ENCODE data around the gene BTBD16.

BTBD16 gene

DNA sequence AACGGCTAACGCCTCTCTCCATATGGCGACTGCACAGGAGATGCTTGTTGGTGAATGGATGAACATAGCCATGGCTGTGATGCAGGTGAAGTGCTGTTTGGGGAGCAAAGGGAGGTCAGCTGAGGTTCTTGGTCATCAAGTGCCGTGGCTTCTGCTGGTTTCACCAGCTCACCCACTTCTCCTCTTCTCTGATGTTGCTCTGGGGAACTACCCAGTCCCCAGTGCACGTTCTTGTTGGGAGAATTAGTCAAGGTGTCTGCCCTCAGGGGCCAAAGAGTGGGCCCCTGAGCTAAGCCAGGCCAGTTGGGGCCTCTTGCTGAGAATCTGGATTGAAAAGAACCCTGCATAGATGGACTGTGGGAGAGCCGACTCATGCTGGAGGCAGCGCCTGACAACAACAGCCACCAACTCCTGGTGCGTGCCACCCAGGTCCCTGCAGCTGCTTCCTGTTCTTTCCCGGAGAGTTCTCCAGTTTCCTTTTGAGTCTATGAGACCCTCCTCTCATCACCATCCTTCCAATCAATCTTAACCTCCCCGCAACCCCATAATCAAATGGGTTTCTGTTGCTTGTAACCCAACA, 3.0 kb downstream of the BTBD16 start:
- no peak for DNase-seq (ENCODE audit: low read depth)

DNA sequence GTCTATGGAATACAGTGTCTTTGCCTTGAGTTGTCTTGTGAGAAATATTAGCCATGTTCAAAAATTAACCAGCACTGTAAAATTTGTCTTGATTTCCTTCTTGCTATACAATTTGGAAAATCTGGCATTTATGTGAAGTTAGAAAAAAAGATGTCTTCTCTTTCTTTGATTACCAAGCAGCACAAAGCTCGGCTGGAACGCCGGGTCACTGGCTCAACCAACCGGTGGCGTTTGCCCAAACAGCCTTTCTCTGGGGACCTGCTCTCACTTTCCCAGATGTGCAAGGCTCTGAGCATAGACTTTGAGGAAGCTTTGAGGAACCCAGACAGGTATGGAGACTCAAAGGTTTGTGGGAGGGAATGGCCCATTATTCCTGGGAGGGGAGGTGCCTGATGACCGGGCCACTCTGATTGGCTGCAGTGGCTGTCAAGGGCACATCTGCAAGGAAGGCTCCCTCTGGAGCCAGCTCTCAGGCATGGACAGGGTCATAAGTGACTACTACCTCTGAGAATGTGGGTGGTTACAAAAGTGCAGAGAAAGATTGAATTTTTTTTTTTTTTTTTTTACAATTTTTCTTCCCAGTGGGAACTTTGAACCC, 5.6 kb downstream of the BTBD16 start:
- DNase-seq (ENCODE audit: low read depth), result no peak

DNA sequence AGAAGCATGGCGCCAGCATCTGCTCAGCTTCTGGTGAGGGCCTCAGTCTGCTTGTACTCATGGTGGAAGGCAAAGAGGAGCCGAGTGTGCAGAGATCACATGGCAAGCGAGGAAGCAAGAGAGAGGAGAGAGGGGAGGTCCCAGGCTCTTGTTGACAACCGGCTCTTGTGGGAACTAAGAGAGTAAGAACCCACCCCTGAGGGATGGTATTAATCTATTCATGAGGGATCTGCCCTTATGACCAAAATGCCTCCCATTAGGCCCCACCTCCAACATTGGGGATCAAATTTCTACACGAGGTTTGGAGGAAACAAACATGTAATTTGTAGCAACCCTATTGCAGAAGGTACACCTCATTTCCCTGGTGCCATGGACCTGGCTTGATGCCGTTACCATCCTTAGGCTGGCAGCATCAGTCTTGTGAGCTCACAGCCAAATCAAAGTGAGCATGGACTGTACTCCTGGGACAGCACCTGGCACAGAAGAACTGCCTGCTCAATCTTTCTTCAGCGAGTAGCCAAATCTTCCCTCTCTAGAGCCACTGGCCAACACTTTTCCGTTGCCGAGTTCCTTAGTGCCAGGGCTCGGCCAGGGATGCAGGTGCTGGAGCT, 6.5 kb downstream of the BTBD16 start:
- no peak for DNase-seq (ENCODE audit: low read depth)

DNA sequence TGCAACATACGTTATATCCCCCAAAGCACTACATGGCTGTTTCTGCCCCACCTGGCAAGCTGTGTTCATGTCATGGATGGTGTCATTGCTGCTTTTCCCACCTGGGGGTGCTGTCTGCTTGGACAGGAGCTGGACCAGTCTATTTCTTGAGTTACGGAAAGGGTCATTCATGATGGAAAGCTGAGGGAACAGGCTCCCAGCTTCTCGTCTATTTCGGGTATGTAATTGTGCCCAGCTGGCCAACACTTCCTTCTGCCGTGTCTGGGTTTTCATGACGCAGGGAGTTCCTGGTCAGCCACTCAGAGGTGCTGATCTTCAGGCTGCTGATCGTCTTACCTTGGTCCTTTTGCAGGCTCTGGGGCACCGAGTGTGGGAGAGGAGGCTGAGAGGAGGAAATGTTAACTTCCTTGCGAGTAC, 8.6 kb downstream of the BTBD16 start:
- no peak for DNase-seq (ENCODE audit: low read depth)

DNA sequence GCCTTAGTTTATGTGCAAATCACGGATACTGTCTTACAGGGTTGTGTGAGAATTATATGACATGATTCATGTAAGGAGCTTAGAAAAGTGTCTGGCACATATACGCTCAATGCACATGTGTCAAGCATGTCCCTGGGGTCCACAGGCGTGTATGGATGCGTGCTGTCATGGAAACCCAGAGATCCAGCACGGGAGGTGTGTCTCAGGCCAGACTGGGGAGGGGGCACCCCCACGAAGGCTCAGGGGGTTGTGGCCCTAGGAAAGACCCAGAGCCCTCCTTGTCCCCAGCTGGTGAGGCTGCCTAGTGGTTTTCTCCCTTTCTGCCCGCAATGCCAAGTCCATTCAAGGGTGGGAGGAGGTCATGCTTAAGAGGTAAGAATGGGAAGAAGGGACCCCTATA, 9.1 kb downstream of the BTBD16 start:
- DNase-seq (ENCODE audit: low read depth), result no peak

DNA sequence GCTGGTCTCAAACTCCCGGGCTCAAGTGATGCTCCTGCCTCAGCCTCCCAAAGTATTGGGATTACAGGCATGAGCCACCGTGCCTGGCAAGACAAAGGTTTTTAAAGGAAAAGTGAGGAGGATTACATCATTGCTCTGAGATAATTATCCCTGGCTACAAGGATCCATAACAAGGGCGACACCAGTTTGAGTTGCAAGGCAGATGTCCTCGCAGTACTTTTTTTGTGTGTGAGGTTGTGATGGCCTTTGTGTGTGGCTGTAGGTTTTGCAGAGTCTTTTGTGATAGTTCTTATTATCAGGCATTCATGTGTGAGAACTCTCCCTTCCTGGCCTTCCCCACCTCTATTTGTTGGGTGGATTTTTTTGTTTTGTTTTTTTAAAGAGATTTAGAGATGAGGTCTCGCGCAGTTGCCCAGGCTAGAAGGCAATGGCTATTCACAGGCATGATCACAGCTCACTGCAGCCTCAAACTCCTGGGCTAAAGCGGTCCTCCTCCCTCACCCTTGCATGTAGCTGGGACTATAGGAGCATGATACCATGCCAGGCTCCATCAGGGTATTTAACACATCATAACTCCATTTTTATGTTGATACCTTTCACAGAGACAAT, 10.0 kb downstream of the BTBD16 start:
- no peak for DNase-seq (ENCODE audit: low read depth)

DNA sequence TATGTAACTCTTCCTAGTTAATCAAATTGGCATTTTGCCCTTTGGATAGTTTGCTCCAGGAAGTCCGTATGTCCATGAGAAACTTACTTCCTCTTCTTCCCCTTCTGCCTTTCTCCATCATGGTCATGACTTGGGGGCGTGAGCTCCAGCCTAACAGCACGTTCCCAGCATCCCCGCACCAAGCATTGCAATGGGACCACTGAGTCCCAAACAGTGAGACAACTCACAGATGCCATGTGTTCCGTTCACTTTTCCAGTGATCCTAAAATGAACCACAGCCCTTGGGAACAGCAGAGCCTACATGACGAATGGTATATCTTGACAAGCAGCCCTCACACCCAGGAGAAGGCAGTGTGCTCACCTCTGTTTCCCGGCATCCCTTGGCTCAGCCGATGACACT, 10.7 kb downstream of the BTBD16 start:
- no peak for DNase-seq (ENCODE audit: low read depth)

DNA sequence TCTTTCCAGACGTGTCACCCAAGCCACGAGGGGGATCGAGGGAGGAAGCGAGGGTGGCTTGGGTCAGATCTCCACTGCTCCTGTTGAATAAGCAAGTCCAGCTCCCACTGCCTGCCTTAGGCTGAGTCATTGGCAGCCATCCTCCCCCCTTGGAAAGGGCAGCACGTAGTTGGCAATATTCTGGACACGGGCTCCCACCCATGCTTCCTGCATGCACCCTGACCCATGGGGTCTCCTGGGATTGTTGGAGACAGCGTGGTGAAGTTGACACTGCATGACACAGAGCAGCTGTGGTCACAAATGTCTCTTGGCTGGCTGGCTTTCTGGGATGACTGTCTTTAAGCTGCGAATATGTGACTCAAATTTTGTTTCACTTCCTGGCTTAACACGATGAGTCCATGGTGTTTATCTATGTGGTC, 11.2 kb downstream of the BTBD16 start:
- DNase-seq (ENCODE audit: low read depth), result no peak

DNA sequence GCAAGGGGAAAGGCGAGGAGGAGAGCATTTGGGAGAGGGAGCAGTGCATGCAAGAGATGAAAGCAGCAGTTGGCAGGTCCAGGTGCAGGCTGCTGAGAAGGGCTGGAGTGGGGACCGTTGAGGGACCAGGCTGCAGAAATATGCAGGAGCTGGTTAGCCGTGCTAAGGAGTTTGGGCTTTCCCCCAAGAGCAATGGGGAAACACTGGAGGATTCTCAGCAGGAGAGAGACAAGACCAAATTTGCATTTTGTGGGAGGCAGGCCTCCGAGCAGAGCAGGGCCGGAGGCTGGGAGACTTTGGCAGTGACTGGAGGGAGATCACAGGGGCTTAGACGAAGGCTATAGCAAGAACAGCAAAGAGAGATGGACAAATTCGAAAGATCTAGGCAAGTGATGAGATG, 11.8 kb downstream of the BTBD16 start:
- DNase-seq (ENCODE audit: low read depth), result no peak

DNA sequence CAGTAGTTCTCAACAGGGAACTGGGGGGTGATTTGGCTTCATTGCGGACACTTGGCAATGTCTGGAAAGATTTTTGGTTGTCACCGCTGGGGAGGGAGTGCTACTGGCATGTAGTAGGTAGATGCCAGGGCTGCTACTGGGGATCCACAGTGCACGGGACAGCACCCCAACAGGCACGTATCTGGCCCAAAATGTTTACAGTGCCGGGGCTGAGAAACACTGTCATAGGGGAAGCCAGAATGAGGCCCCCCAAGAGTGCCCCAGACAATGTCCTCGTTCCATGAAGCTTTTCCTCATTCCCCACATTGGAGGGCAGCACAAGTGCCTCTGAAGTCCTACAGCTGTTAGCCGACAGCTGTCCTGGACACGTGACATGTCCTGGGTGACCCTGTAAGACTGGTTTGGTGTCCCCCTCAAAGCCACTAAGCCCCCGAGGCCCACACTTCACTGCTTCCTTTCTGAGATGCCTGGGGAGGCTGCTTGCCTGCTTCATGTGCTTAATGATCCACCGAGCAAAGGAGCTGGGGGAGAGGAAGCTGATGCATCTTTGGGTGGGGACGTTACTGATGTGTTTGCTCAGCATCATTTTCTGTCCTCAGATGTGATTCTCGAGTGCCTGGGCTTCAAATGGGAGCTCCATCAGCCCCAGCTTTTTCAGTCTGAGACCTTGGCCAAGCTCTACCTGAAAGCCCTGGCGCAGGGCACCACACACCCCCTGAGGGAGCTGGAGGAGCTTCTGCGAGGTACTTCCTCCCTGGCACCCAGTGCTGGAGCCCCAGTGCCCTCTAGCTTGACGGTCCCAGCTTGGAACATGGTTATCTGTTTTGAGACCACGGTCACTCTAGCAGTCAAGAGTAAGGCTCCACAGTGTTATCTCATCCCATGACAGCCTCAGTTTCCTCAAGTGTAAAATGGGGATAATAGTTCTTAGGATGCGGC, 14.7 kb downstream of the BTBD16 start:
- DNase-seq (ENCODE audit: low read depth), result no peak

DNA sequence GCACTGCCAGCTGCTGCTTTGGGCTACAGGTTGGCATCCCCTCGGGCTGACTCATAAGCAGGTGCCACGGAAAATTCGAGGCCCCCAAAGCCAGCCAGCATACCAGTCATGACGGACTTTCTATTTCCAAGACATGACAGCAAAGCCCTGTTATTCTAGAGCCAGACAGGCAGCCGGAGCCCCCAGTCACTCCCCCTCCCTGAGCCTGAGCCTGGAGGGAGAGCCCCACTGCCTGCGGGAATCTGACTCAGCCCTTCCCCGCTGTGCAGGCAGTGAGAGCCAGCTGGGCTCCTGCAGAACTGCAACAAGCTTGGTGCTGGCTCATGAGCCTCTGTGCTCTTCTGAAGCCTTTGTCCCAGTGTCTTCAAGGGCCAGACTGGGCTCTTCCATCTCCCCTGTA, 15.8 kb downstream of the BTBD16 start:
- DNase-seq (ENCODE audit: low read depth), result no peak

DNA sequence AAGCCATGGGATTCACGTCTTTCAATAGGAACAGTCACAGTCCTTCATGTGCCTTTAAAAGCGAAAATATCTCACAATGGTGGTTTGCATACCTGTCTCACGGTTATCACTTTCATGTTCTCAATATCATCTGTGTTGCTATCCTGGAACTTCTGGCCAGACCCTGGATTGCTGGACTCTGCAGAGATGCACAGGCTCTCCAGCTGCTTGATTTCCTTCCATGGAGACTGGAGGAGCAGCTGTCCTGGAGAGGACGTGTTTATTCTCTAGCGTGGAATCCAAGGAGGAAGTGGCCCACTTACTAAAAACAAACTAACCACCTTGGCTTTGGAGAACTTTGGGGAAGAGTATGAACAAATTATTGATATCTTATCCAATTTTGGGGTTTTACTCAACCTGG, 16.5 kb downstream of the BTBD16 start:
- DNase-seq (ENCODE audit: low read depth), result no peak

DNA sequence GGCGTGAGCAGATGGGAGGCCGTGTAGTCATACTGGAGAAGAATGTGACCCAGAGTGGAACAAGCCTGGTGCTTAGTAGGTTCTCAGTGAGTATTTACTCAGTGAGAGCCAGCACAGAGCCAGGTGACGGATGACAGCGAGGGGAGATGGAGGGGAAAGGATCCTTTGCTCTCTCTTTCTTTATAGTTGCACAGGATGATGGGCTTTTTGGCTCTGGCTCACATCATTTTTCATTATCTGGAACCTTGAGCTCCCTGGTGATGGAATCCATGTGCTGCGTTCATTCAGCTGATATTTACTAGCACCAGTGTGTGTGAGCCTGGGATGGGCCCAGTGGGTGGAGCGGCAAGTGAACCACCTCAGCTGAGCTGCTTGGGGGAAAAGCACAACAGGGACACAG, 17.2 kb downstream of the BTBD16 start:
- no peak for DNase-seq (ENCODE audit: low read depth)

DNA sequence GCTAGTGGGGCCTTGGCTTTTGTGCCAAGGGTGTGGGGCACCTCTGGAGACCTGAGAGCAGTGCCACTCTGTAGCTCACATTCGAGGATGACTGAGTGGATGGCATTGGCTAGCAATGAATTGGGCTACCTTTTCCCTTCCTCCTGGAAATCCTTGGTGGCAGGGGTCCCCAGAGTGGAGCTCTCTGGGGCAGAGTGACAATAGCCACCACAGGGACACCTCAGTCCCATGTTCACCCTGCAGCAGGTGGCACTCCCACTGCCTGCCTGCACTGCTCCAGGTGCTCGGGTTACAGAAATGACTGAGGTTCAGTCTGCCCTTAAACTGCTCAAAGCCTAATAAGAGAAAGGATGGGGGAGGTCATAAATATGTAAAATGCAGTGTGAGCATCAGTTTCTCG, 17.8 kb downstream of the BTBD16 start:
- no peak for DNase-seq (ENCODE audit: low read depth)

DNA sequence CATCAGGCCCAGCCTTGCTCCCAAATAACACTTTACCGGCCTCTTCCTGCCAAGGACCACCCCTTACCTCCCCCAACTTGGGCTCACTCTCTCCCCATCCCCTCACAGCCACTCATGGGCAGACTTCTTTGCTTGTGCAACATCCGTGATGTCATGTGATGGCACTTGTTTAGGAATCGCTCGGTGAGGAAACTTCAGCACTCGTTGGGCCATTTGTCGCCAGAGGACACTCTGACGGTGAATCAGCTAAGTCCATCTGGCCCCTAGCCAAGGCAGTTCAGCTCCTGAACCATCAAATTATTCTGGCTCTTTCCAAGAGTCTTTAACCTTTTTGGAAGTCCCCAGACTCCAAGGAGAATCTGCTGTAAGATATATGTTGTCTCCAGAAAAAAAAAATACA, 19.2 kb downstream of the BTBD16 start:
- no peak for DNase-seq (ENCODE audit: low read depth)

DNA sequence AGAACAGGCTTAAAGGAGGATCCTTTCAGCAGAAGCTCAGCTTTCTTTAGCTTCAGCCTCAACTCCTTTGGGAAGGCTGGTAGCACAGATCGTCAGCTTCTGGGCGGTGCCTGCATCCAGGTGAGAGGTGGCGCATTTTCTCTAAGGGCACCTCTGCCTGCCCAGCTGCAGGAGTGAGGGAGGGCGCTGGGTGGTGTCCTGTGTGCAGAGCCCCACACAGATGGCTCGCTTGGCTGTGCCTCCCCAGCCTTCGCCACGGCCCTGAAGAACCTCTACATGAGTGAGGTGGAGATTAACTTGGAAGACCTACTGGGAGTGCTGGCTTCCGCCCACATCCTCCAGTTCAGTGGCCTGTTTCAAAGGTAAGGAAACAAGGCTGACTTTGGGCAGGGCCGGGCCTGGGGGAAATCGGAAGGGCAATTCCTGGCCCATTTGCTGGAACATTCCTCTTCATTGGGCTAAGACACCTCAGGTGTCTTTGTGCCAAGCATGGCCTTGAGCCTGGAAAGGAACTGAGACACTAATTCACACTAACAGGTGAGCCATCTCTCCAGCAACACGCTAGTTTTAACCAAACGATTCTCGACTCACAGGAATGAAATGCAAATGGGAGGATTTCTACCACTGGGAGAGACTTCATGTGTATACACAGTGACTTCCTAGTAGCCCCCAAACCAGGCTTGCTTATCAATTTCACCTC, 19.9 kb downstream of the BTBD16 start:
- DNase-seq (ENCODE audit: low read depth), result no peak

DNA sequence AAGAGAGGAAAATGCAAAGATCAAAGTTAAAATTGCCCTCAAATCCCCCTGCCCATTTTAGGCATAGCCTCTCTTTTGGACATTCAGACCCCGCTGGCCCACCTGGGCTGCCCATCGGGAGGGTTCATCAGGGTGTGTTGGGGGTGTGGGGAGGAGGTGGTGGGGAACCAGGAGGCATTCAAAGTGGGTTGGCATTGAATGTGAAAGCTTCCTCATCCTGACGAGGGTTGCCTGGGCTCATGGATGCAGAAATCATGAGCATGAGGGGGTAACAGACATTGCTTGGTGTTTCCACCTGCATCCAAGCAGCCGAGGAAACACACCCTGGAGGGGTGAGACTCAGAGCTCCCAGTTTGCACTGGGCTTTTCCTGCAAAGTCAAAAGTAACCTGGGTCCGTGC, 20.6 kb downstream of the BTBD16 start:
- no peak for DNase-seq (ENCODE audit: low read depth)

DNA sequence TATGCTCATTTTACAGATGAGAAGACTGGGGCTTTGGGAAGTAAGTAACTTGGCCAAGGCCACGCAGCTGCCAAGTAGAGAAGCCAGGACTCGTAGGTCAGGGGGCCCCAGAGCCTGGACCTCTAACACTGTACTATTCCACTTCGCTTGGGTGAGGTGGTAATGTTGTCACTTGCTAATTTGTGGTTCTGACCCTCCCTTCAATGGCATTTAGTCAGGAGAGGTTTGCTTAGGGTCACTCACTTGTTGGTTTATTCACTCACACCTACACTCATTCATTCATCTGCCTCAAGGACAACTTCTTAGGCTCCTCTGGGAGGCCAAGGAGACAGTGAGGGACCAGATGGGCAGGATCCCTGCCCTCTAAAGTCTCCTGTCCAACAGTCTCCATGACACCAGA, 21.3 kb downstream of the BTBD16 start:
- no peak for DNase-seq (ENCODE audit: low read depth)

DNA sequence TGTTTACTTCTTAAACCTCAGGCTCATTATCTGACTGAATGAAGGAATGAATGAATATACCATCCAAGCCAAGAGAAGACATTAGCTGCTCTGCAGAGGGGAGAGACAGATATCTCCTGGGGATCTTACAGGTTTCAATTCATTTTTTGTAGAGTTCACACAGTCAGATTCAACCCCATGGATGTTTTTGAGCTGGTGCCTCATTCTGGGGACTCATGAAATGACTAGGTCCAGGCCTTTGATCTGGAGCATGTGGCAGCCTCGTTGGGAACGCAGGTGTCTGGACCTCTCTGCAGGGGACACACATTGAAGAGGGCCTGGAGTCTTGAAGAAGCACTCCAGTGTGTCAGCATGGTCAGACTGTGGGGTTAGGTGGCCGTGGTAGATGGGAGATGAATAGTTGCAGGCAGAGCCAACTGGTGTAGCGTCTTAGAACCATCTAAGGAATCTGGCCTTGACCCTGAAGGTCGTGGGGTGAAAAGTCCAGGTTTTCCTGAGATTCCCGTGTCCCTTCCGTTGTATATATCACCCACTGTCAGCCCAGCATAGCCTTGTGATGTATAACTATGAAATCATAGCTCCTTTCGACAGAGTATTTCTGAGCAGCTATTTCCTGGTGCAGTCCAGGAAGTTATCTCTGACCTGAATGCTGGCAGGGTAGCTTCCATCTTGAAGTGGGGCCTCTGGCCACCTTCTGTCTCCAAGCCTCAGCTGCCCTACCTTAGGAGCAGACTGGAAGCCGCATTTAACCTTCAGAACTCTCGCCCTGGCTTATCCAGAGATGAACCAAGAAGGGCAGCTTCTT, 22.3 kb downstream of the BTBD16 start:
- no peak for DNase-seq (ENCODE audit: low read depth)

DNA sequence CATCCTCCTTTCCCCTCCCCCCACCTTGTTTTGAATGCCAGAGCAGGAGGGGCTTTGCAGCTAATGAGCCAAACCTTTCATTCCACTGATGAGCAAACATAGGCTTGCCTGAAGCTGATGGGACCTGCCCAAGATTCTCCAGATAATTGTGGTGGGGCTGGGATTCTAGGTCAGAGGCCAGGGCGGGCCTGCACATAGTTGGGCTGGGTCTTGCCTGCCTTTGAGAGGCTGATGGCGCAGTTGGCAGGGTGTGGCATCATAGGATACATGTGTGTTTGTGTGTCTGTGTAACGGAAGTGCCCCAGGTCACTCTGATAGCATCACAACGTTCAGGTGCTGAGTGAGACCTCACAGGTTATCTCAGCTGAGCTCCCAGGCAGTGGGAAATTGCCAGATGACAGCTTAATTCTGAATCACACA, 22.9 kb downstream of the BTBD16 start:
- no peak for DNase-seq (ENCODE audit: low read depth)

Measured in stimulated activated CD8-positive, alpha-beta memory T cell treated with anti-CD3 and anti-CD28 coated beads, Interleukin-12 subunit alpha, Interleukin-12 subunit beta, amount 100 ng/mL, for 4 hours (primary cell).